Neural cell (in vitro differentiated cells): ENCODE data around the gene CCNQ.

Experiments
- EP300 ChIP-seq: fragments of 450-650 bp; conservative IDR thresholded peaks from 2 replicates; pipeline ENCODE4 v1.6.1; 2014; ENCODE audit warnings: antibody characterized with exemption, mild to moderate bottlenecking, moderate library complexity; ENCODE audit not compliant: poor library complexity, severe bottlenecking
- EZH2 ChIP-seq: fragments of 200-600, 300-800 bp; shearing (Covaris generic), sonication (generic); IDR thresholded peaks from 2 replicates; pipeline ENCODE4 v1.6.1; 2014; ENCODE audit warnings: antibody characterized with exemption, low read length, borderline replicate concordance, mild to moderate bottlenecking; ENCODE audit not compliant: insufficient read depth, poor library complexity, severe bottlenecking
- MXI1 ChIP-seq: fragments of 450-650 bp; conservative IDR thresholded peaks from 2 replicates; pipeline ENCODE4 v1.6.1; 2014; ENCODE audit warnings: antibody characterized with exemption, mild to moderate bottlenecking; ENCODE audit not compliant: poor library complexity, severe bottlenecking
- POLR2AphosphoS5 ChIP-seq: IDR thresholded peaks from 2 replicates; pipeline ENCODE4 v1.6.1; 2012
- RAD21 ChIP-seq: fragments of 450-650 bp; conservative IDR thresholded peaks from 2 replicates; pipeline ENCODE4 v1.6.1; 2014; ENCODE audit warnings: antibody characterized with exemption, mild to moderate bottlenecking, moderate library complexity
- SMC3 ChIP-seq: fragments of 450-650 bp; conservative IDR thresholded peaks from 2 replicates; pipeline ENCODE4 v1.6.1; 2014; ENCODE audit warnings: antibody characterized with exemption, mild to moderate bottlenecking, moderate library complexity; ENCODE audit not compliant: poor library complexity
- TAF1 ChIP-seq: IDR thresholded peaks from 2 replicates; pipeline ENCODE4 v1.6.1; 2012; ENCODE audit warnings: low read depth
- TF ChIP-seq, protein P1 (sequence below): fragments of 450-650 bp; IDR thresholded peaks from 2 replicates; pipeline ENCODE4 v1.5.1; 2014; ENCODE audit warnings: antibody characterized with exemption, mild to moderate bottlenecking, moderate library complexity; ENCODE audit not compliant: poor library complexity, severe bottlenecking
- TF ChIP-seq, protein P2 (sequence below): IDR thresholded peaks from 2 replicates; pipeline ENCODE4 v1.6.1; 2012; ENCODE audit warnings: borderline replicate concordance

DNA sequence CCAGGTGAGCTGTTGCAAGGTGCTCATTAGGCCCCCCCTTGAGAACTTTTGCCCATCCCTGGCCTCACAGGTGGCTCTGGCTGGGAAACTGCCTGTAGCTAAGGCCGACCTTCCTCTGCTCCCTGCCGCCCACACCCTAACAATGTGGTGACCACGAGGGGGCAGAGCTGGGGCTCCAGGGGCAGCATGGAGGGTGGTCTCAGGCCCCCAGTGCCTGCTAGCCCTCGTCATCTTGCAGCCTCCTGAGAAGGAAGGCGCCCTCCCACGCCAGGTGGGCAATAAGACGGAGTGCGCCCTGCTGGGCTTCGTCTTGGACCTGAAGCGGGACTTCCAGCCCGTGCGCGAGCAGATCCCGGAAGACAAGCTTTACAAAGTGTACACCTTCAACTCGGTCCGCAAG is 49.1 kb downstream of the CCNQ start:
- TF ChIP-seq, protein P1, sequence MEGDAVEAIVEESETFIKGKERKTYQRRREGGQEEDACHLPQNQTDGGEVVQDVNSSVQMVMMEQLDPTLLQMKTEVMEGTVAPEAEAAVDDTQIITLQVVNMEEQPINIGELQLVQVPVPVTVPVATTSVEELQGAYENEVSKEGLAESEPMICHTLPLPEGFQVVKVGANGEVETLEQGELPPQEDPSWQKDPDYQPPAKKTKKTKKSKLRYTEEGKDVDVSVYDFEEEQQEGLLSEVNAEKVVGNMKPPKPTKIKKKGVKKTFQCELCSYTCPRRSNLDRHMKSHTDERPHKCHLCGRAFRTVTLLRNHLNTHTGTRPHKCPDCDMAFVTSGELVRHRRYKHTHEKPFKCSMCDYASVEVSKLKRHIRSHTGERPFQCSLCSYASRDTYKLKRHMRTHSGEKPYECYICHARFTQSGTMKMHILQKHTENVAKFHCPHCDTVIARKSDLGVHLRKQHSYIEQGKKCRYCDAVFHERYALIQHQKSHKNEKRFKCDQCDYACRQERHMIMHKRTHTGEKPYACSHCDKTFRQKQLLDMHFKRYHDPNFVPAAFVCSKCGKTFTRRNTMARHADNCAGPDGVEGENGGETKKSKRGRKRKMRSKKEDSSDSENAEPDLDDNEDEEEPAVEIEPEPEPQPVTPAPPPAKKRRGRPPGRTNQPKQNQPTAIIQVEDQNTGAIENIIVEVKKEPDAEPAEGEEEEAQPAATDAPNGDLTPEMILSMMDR: no peak
- TF ChIP-seq MXI1: no peak
- TF ChIP-seq POLR2AphosphoS5: no peak
- TF ChIP-seq EP300: no peak
- no peak for TF ChIP-seq TAF1
- TF ChIP-seq EZH2: no peak
- TF ChIP-seq, protein P2, sequence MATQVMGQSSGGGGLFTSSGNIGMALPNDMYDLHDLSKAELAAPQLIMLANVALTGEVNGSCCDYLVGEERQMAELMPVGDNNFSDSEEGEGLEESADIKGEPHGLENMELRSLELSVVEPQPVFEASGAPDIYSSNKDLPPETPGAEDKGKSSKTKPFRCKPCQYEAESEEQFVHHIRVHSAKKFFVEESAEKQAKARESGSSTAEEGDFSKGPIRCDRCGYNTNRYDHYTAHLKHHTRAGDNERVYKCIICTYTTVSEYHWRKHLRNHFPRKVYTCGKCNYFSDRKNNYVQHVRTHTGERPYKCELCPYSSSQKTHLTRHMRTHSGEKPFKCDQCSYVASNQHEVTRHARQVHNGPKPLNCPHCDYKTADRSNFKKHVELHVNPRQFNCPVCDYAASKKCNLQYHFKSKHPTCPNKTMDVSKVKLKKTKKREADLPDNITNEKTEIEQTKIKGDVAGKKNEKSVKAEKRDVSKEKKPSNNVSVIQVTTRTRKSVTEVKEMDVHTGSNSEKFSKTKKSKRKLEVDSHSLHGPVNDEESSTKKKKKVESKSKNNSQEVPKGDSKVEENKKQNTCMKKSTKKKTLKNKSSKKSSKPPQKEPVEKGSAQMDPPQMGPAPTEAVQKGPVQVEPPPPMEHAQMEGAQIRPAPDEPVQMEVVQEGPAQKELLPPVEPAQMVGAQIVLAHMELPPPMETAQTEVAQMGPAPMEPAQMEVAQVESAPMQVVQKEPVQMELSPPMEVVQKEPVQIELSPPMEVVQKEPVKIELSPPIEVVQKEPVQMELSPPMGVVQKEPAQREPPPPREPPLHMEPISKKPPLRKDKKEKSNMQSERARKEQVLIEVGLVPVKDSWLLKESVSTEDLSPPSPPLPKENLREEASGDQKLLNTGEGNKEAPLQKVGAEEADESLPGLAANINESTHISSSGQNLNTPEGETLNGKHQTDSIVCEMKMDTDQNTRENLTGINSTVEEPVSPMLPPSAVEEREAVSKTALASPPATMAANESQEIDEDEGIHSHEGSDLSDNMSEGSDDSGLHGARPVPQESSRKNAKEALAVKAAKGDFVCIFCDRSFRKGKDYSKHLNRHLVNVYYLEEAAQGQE: no peak
- no peak for TF ChIP-seq SMC3
- no peak for TF ChIP-seq RAD21
